ENCODE measurements around the gene SLC25A48. TPM values are rescaled to one million over a fixed set of nuclear protein-coding genes. Genes with fewer than 3 reads are reported as not detected.

Gene SLC25A48
- total RNA-seq, 1 experiment from 2014 or later, result not detected

GRCh38 chr5:135822286-135822685, 12.2 kb upstream of the SLC25A48 start:
- Histone ChIP-seq H3K36me3 (ENCODE audit: insufficient read depth, low read length, poor library complexity, severe bottlenecking) (no peaks in the 10 kb centered on the region), H3K4me1 (ENCODE audit: insufficient read depth, low read length, poor library complexity, severe bottlenecking) (no peaks in the 10 kb centered on the region), H3K27me3 (replicated peaks; ENCODE audit: insufficient read depth, low read depth, low read length, poor library complexity) (peaks cover 13% of the 10 kb centered on the region), H3K27ac (ENCODE audit: low read depth, low read length, poor library complexity, severe bottlenecking) (no peak overlapping the region), H3K9me3 (ENCODE audit: low read depth, low read length, poor library complexity, severe bottlenecking) (no peaks in the 10 kb centered on the region), H3K4me3 (ENCODE audit: low read depth, low read length, poor library complexity, severe bottlenecking) (no peak overlapping the region)
- intact Hi-C loops (cut with micrococcal nuclease; ENCODE audit: unreplicated experiment), result no loop called here
- no TSS peak for BruUV-seq (replicated peaks)
- TF ChIP-seq EZH2 (IDR thresholded peaks at IDR 0.05; ENCODE audit: borderline replicate concordance, low read depth, low read length, poor library complexity, severe bottlenecking) (no peak), CTCF (conservative IDR thresholded peaks at IDR 0.05; ENCODE audit: low read depth, low read length) (no peak)
- no peak for DNase-seq (ENCODE audit: low spot score)
- POLR2A ChIA-PET (ENCODE audit: low non-redundant PET), result no interaction called here
- CTCF ChIA-PET, result no interaction called here

- Histone ChIP-seq H3K4me1 (ENCODE audit: insufficient read depth, low read length, poor library complexity, severe bottlenecking) (no peaks in the 10 kb centered on the region), H3K27me3 (replicated peaks; ENCODE audit: insufficient read depth, low read depth, low read length, poor library complexity) (peaks cover 12% of the 10 kb centered on the region), H3K27ac (ENCODE audit: low read depth, low read length, poor library complexity, severe bottlenecking) (no peak overlapping the region), H3K4me3 (ENCODE audit: low read depth, low read length, poor library complexity, severe bottlenecking) (no peak overlapping the region), H3K9me3 (ENCODE audit: low read depth, low read length, poor library complexity, severe bottlenecking) (no peaks in the 10 kb centered on the region), H3K36me3 (ENCODE audit: insufficient read depth, low read length, poor library complexity, severe bottlenecking) (no peaks in the 10 kb centered on the region)
- no peak for DNase-seq (ENCODE audit: low spot score)
- CTCF ChIA-PET, result no interaction called here
- intact Hi-C loops (cut with micrococcal nuclease; ENCODE audit: unreplicated experiment), result no loop called here
- BruUV-seq (replicated peaks), result no TSS peak
- POLR2A ChIA-PET (ENCODE audit: low non-redundant PET), result no interaction called here
- no peak for TF ChIP-seq CTCF (conservative IDR thresholded peaks at IDR 0.05; ENCODE audit: low read depth, low read length)
- TF ChIP-seq EZH2 (IDR thresholded peaks at IDR 0.05; ENCODE audit: borderline replicate concordance, low read depth, low read length, poor library complexity, severe bottlenecking), result no peak
Observed at GRCh38 chr5:135822959-135823358, 11.5 kb upstream of the SLC25A48 start.

DNA sequence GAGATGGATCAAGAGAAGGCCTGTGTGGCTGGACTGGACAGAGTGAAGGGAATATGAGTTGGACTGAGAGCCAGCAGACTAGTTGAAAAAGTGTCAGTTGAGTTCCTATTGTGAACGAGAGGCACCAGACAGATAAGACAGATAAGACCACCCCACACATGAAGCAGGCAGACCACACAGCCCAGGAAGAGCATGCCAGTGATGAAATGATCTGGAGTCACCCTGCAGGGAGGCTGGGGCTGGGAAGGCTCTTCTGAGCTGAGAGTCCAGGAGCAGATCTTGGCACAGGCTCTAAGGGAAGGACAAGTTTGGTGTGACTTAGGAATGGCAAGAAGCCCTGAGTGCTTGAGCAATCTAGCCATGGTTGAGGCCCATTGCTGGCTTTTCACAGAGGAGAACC, 10.6 kb upstream of the SLC25A48 start:
- POLR2A ChIA-PET (ENCODE audit: low non-redundant PET), result no interaction called here
- Histone ChIP-seq H3K27me3 (replicated peaks; ENCODE audit: insufficient read depth, low read depth, low read length, poor library complexity) (peaks cover 6% of the 10 kb centered on the region), H3K4me3 (ENCODE audit: low read depth, low read length, poor library complexity, severe bottlenecking) (no peak overlapping the region), H3K27ac (ENCODE audit: low read depth, low read length, poor library complexity, severe bottlenecking) (no peak overlapping the region), H3K4me1 (ENCODE audit: insufficient read depth, low read length, poor library complexity, severe bottlenecking) (no peaks in the 10 kb centered on the region), H3K9me3 (ENCODE audit: low read depth, low read length, poor library complexity, severe bottlenecking) (no peaks in the 10 kb centered on the region), H3K36me3 (ENCODE audit: insufficient read depth, low read length, poor library complexity, severe bottlenecking) (no peaks in the 10 kb centered on the region)
- no peak for DNase-seq (ENCODE audit: low spot score)
- intact Hi-C loops (cut with micrococcal nuclease; ENCODE audit: unreplicated experiment), result no loop called here
- no TSS peak for BruUV-seq (replicated peaks)
- no peak for TF ChIP-seq CTCF (conservative IDR thresholded peaks at IDR 0.05; ENCODE audit: low read depth, low read length)
- no peak for TF ChIP-seq EZH2 (IDR thresholded peaks at IDR 0.05; ENCODE audit: borderline replicate concordance, low read depth, low read length, poor library complexity, severe bottlenecking)
- CTCF ChIA-PET, result no interaction called here

Measured in A673 (cell line).